HepG2 (cell line): Measurements from ENCODE around the gene COPS6. TPM values are rescaled to one million over a fixed set of nuclear protein-coding genes. Genes with fewer than 3 reads are reported as not detected.

Source experiments
- ASH2L ChIP-seq: fragments of 300-600, 200-600 bp; sonication (generic); IDR thresholded peaks from 2 replicates; pipeline ENCODE4 v1.7.0; 2017; ENCODE audit warnings: low read depth, mild to moderate bottlenecking, moderate library complexity, mixed read lengths, low read length; ENCODE audit not compliant: insufficient read length
- ATF7-NPFF ChIP-seq: sonication (generic); formaldehyde crosslinking; IDR thresholded peaks from 2 replicates; pipeline ENCODE4 v1.8.1; 2023; ENCODE audit warnings: mild to moderate bottlenecking, low read depth, missing genetic modification reagents, moderate library complexity
- CBX2 ChIP-seq, 2 experiments: fragments of 200-600 bp in 1 of 2; sonication (generic); formaldehyde crosslinking in 1 of 2; IDR thresholded peaks; 2 replicates each; pipeline versions ENCODE4 v1.7.0 to v1.8.1; 2018 to 2022; ENCODE audit warnings: low read depth in 2 of 2, low read length in 1 of 2, mild to moderate bottlenecking in 1 of 2, missing genetic modification reagents in 1 of 2
- DZIP1 ChIP-seq: sonication (generic); formaldehyde crosslinking; IDR thresholded peaks from 2 replicates; pipeline ENCODE4 v1.5.0; 2020; ENCODE audit warnings: mild to moderate bottlenecking, missing genetic modification reagents
- GATA4 ChIP-seq: sonication (generic); IDR thresholded peaks from 2 replicates; pipeline ENCODE4 v1.6.1; 2016; ENCODE audit warnings: antibody characterized with exemption, low read depth, borderline replicate concordance
- NFKBIZ ChIP-seq: IDR thresholded peaks from 2 replicates; pipeline ENCODE4 v1.6.1; 2018; ENCODE audit warnings: missing genetic modification reagents, missing compliant biosample characterization
- PAX8 ChIP-seq: sonication (generic); formaldehyde crosslinking; IDR thresholded peaks from 2 replicates; pipeline ENCODE4 v1.8.0; 2022; ENCODE audit warnings: mild to moderate bottlenecking, missing genetic modification reagents, borderline replicate concordance
- POLR2A ChIP-seq, 2 experiments: IDR thresholded peaks; 2 replicates each; pipeline ENCODE4 v1.6.1; 2011; ENCODE audit warnings: low read depth in 2 of 2, low read length in 2 of 2, mild to moderate bottlenecking in 1 of 2, moderate library complexity in 1 of 2; ENCODE audit not compliant: insufficient read depth in 1 of 2
- REL ChIP-seq: sonication (generic); formaldehyde crosslinking; conservative IDR thresholded peaks from 2 replicates; pipeline ENCODE4 v1.8.0; 2022; ENCODE audit warnings: mild to moderate bottlenecking, missing genetic modification reagents, moderate library complexity
- REXO4 ChIP-seq: sonication (generic); formaldehyde crosslinking; IDR thresholded peaks from 2 replicates; pipeline ENCODE4 v1.8.0; 2022; ENCODE audit warnings: missing genetic modification reagents, mild to moderate bottlenecking, borderline replicate concordance
- RFX1 ChIP-seq: fragments of 450-650 bp; IDR thresholded peaks from 2 replicates; pipeline ENCODE4 v1.6.1; 2017
- SUZ12 ChIP-seq: fragments of 150-350 bp; IDR thresholded peaks from 2 replicates; pipeline ENCODE4 v1.6.1; 2014; ENCODE audit warnings: low read depth, low read length
- TAF1 ChIP-seq: sonication (generic); formaldehyde crosslinking; IDR thresholded peaks from 2 replicates; pipeline ENCODE4 v1.4.0; 2020; ENCODE audit warnings: missing genetic modification reagents
- TERF1 ChIP-seq: sonication (generic); formaldehyde crosslinking; IDR thresholded peaks from 2 replicates; pipeline ENCODE4 v1.8.0; 2022; ENCODE audit warnings: mild to moderate bottlenecking, missing genetic modification reagents, moderate library complexity
- TP53 ChIP-seq: sonication (generic); formaldehyde crosslinking; conservative IDR thresholded peaks from 2 replicates; pipeline ENCODE4 v1.4.0; 2020; ENCODE audit warnings: missing genetic modification reagents
- ZBTB7B ChIP-seq: sonication (generic); formaldehyde crosslinking; IDR thresholded peaks from 2 replicates; pipeline ENCODE4 v1.4.0; 2020; ENCODE audit warnings: missing genetic modification reagents
- ZNF3 ChIP-seq: IDR thresholded peaks from 2 replicates; pipeline ENCODE4 v1.7.0; 2017; ENCODE audit warnings: inconsistent platforms
- ZNF567 ChIP-seq: sonication (generic); formaldehyde crosslinking; IDR thresholded peaks from 2 replicates; pipeline ENCODE4 v1.8.1; 2023; ENCODE audit warnings: mild to moderate bottlenecking, missing genetic modification reagents, borderline replicate concordance
- ZNF746 ChIP-seq: sonication (generic); formaldehyde crosslinking; IDR thresholded peaks from 2 replicates; pipeline ENCODE4 v1.8.0; 2022; ENCODE audit warnings: mild to moderate bottlenecking, missing genetic modification reagents
- ZNF768 ChIP-seq: sonication (generic); formaldehyde crosslinking; IDR thresholded peaks from 2 replicates; pipeline ENCODE4 v1.4.0; 2020; ENCODE audit warnings: missing genetic modification reagents
- polyA plus RNA-seq, 8 experiments: library from polyadenylated mRNA; depleted of rRNA in 3 of 8; stranded (reverse) in 7 of 8; unstranded in 1 of 8; fragments of >200 nt; fragmentation: Illumina TruSeq in 4 of 8; extraction: Trizol in 4 of 8; gene quantifications; 2 replicates each; pipeline versions ENCODE4 v1.2.1 to v1.2.3, GENCODE V29; 2011 to 2016; ENCODE audit warnings: low read depth in 4 of 8, missing spikeins in 1 of 8, mixed read lengths in 1 of 8; ENCODE audit not compliant: insufficient read depth in 1 of 8
- total RNA-seq, 5 experiments: library from RNA; depleted of rRNA; stranded (reverse); fragments of >200 nt; fragmentation: Illumina TruSeq; extraction: Trizol; gene quantifications; 2 replicates each; pipeline ENCODE4 v1.2.3, GENCODE V29; 2016; ENCODE audit warnings: low read depth in 1 of 5
- TF ChIP-seq, protein P1 (sequence below): sonication (generic); formaldehyde crosslinking; IDR thresholded peaks from 2 replicates; pipeline ENCODE4 v1.5.1; 2020; ENCODE audit warnings: mild to moderate bottlenecking, missing genetic modification reagents, moderate library complexity
- TF ChIP-seq, protein P2 (sequence below): sonication (generic); formaldehyde crosslinking; IDR thresholded peaks from 2 replicates; pipeline ENCODE4 v1.4.0; 2020; ENCODE audit warnings: mild to moderate bottlenecking, missing genetic modification reagents

The COPS6 gene
- total and polyA plus RNA-seq, 2 of the 13 experiments (the other 11 are each of a cell fraction or from before 2014, with no cell fraction given): 33.4 to 117 TPM

- TF ChIP-seq SUZ12: no peak
- TF ChIP-seq NFKBIZ (CRISPR knock-in tag): no peak
- no peak for TF ChIP-seq CBX2 (IDR thresholded peaks at IDR 0.05; ENCODE audit: low read depth, low read length)
- TF ChIP-seq CBX2 (CRISPR knock-in tag; IDR thresholded peaks at IDR 0.05; ENCODE audit: low read depth): no peak
- TF ChIP-seq TP53: no peak
- peak; percentile 36 for TF ChIP-seq ZBTB7B (CRISPR knock-in tag)
- TF ChIP-seq ZNF768 (CRISPR knock-in tag): peak; percentile 12; the same call in 1 of the 2 replicates
- no peak for TF ChIP-seq ZNF567 (CRISPR knock-in tag)
- TF ChIP-seq POLR2A (IDR thresholded peaks at IDR 0.05; ENCODE audit: insufficient read depth in 1 of 2, low read depth in 2 of 2, low read length in 2 of 2): 0 out of 4 replicates have a peak, but pooled peaks of 1 of the 2 experiments have one; percentile 32
- TF ChIP-seq ZNF3 (CRISPR knock-in tag): no peak
- no peak for TF ChIP-seq TAF1 (CRISPR knock-in tag)
- peak; percentile 44; the same call in 1 of the 2 replicates for TF ChIP-seq DZIP1 (CRISPR knock-in tag)
- TF ChIP-seq GATA4: no peak
- TF ChIP-seq REXO4: no peak
- peak; percentile 36 for TF ChIP-seq ASH2L
- 0 out of 2 replicates have a peak, but pooled peaks have one; percentile 12 for TF ChIP-seq ATF7-NPFF (CRISPR knock-in tag)
- TF ChIP-seq TERF1 (CRISPR knock-in tag): 0 out of 2 replicates have a peak, but pooled peaks have one; percentile 6
- peak; percentile 51; the same call in 1 of the 2 replicates for TF ChIP-seq ZNF746 (CRISPR knock-in tag)
- TF ChIP-seq, protein P1, sequence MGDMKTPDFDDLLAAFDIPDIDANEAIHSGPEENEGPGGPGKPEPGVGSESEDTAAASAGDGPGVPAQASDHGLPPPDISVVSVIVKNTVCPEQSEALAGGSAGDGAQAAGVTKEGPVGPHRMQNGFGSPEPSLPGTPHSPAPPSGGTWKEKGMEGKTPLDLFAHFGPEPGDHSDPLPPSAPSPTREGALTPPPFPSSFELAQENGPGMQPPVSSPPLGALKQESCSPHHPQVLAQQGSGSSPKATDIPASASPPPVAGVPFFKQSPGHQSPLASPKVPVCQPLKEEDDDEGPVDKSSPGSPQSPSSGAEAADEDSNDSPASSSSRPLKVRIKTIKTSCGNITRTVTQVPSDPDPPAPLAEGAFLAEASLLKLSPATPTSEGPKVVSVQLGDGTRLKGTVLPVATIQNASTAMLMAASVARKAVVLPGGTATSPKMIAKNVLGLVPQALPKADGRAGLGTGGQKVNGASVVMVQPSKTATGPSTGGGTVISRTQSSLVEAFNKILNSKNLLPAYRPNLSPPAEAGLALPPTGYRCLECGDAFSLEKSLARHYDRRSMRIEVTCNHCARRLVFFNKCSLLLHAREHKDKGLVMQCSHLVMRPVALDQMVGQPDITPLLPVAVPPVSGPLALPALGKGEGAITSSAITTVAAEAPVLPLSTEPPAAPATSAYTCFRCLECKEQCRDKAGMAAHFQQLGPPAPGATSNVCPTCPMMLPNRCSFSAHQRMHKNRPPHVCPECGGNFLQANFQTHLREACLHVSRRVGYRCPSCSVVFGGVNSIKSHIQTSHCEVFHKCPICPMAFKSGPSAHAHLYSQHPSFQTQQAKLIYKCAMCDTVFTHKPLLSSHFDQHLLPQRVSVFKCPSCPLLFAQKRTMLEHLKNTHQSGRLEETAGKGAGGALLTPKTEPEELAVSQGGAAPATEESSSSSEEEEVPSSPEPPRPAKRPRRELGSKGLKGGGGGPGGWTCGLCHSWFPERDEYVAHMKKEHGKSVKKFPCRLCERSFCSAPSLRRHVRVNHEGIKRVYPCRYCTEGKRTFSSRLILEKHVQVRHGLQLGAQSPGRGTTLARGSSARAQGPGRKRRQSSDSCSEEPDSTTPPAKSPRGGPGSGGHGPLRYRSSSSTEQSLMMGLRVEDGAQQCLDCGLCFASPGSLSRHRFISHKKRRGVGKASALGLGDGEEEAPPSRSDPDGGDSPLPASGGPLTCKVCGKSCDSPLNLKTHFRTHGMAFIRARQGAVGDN (CRISPR knock-in tag): peak; percentile 76
- 0 out of 2 replicates have a peak, but pooled peaks have one; percentile 27 for TF ChIP-seq PAX8 (CRISPR knock-in tag)
- TF ChIP-seq RFX1: no peak
- TF ChIP-seq, protein P2, sequence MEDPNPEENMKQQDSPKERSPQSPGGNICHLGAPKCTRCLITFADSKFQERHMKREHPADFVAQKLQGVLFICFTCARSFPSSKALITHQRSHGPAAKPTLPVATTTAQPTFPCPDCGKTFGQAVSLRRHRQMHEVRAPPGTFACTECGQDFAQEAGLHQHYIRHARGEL (CRISPR knock-in tag): peak; percentile 59; the same call in 1 of the 2 replicates
- 0 out of 2 replicates have a peak, but pooled peaks have one; percentile 10 for TF ChIP-seq REL (CRISPR knock-in tag)
Observed at GRCh38 chr7:100127866-100128636, 39.3 kb downstream of the COPS6 start (continued).
